Measurements from ENCODE around the gene SPDYE5.
"Not testable (repeated sequence)": the region's sequence is repeated elsewhere in the genome, so short reads cannot be mapped to it uniquely, and the experiment has no call there.

The SPDYE5 gene

GRCh38 chr7:75470166-75470565, 22.0 kb upstream of the SPDYE5 start:
- not testable (repeated sequence) for H3K27me3 ChIP-seq (replicated peaks; ENCODE audit: insufficient read depth, low read length); H3K9ac ChIP-seq (ENCODE audit: low read length); DNase-seq; H4K20me1 ChIP-seq (ENCODE audit: insufficient read depth, low read length); H3F3A ChIP-seq (ENCODE audit: insufficient read depth, low read length); H3K79me2 ChIP-seq (ENCODE audit: low read length); H3K4me3 ChIP-seq (ENCODE audit: low read length); H3K4me1 ChIP-seq (ENCODE audit: low read length); H3K4me2 ChIP-seq (ENCODE audit: low read depth, low read length); H3K36me3 ChIP-seq (replicated peaks; ENCODE audit: insufficient read depth, low read length); H2AFZ ChIP-seq (ENCODE audit: low read length); H3K27ac ChIP-seq (ENCODE audit: low read length); H3K9me2 ChIP-seq (replicated peaks; ENCODE audit: insufficient read depth, low read length); H3K9me3 ChIP-seq (replicated peaks; ENCODE audit: insufficient read depth, low read length)

GRCh38 chr7:75477457-75477856, 14.7 kb upstream of the SPDYE5 start:
- not testable (repeated sequence) for H3K4me2 ChIP-seq (ENCODE audit: low read depth, low read length); H3F3A ChIP-seq (ENCODE audit: insufficient read depth, low read length); H3K4me1 ChIP-seq (ENCODE audit: low read length); H3K9me3 ChIP-seq (replicated peaks; ENCODE audit: insufficient read depth, low read length); H3K9ac ChIP-seq (ENCODE audit: low read length); H3K4me3 ChIP-seq (ENCODE audit: low read length); H2AFZ ChIP-seq (ENCODE audit: low read length); H3K79me2 ChIP-seq (ENCODE audit: low read length); H4K20me1 ChIP-seq (ENCODE audit: insufficient read depth, low read length); H3K36me3 ChIP-seq (replicated peaks; ENCODE audit: insufficient read depth, low read length); H3K9me2 ChIP-seq (replicated peaks; ENCODE audit: insufficient read depth, low read length); DNase-seq; H3K27me3 ChIP-seq (replicated peaks; ENCODE audit: insufficient read depth, low read length); H3K27ac ChIP-seq (ENCODE audit: low read length)

DNA sequence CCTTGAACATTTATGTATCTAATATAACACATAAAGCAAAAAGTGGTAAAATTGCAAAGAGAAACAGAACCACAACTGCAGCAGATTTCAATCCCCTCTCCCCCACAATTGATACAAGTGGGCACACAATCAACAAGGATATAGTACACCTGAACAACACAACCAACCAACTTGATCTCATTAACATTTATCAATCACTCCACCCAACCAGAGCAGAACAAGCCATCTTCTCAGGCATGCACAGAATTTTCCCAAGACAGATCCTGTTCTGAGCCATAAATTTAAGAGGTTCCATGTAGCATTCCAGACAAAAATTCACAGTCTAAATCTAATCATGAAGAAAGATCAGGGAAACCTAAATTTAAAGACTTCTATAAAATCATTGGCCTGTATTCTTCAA, 11.8 kb upstream of the SPDYE5 start:
- not testable (repeated sequence) for H3K9me2 ChIP-seq (replicated peaks; ENCODE audit: insufficient read depth, low read length); H3K4me2 ChIP-seq (ENCODE audit: low read depth, low read length)
- peaks cover 12% of the 10 kb centered on the region for H3K79me2 ChIP-seq (ENCODE audit: low read length)

GRCh38 chr7:75485355-75485978, 6.7 kb upstream of the SPDYE5 start:
- H3K9me3 ChIP-seq (replicated peaks; ENCODE audit: insufficient read depth, low read length); H3K36me3 ChIP-seq (replicated peaks; ENCODE audit: insufficient read depth, low read length); H3K27ac ChIP-seq (ENCODE audit: low read length); H3F3A ChIP-seq (ENCODE audit: insufficient read depth, low read length); H3K27me3 ChIP-seq (replicated peaks; ENCODE audit: insufficient read depth, low read length); H3K9me2 ChIP-seq (replicated peaks; ENCODE audit: insufficient read depth, low read length); H2AFZ ChIP-seq (ENCODE audit: low read length); H3K4me1 ChIP-seq (ENCODE audit: low read length); H4K20me1 ChIP-seq (ENCODE audit: insufficient read depth, low read length): not testable (repeated sequence)
- Histone ChIP-seq H3K4me3 (ENCODE audit: low read length) (peak overlapping the region; percentile 91), H3K9ac (ENCODE audit: low read length) (peak overlapping the region; percentile 79; the same call in 1 of the 2 replicates), H3K79me2 (ENCODE audit: low read length) (peaks cover 12% of the 10 kb centered on the region; the same call in 1 of the 2 replicates), H3K4me2 (ENCODE audit: low read depth, low read length) (peak overlapping the region; percentile 52; the same call in 1 of the 2 replicates)
- peak; percentile 5 for DNase-seq

More for the DNA sequence above, 11.8 kb upstream of the SPDYE5 start:
- H3F3A ChIP-seq (ENCODE audit: insufficient read depth, low read length); H3K27me3 ChIP-seq (replicated peaks; ENCODE audit: insufficient read depth, low read length); DNase-seq; H3K4me1 ChIP-seq (ENCODE audit: low read length); H3K36me3 ChIP-seq (replicated peaks; ENCODE audit: insufficient read depth, low read length); H3K9ac ChIP-seq (ENCODE audit: low read length); H2AFZ ChIP-seq (ENCODE audit: low read length); H3K9me3 ChIP-seq (replicated peaks; ENCODE audit: insufficient read depth, low read length); H3K4me3 ChIP-seq (ENCODE audit: low read length); H3K27ac ChIP-seq (ENCODE audit: low read length); H4K20me1 ChIP-seq (ENCODE audit: insufficient read depth, low read length): not testable (repeated sequence)

- Histone ChIP-seq H3K9ac (ENCODE audit: low read length) (peak within 1 kb of the TSS; percentile 79; the same call in 1 of the 2 replicates), H3K4me2 (ENCODE audit: low read depth, low read length) (peak within 1 kb of the TSS; percentile 52; the same call in 1 of the 2 replicates), H3K79me2 (ENCODE audit: low read length) (peaks cover 12% of the 10 kb centered on the region; the same call in 1 of the 2 replicates), H3K4me3 (ENCODE audit: low read length) (peak within 1 kb of the TSS; percentile 91), H2AFZ (ENCODE audit: low read length) (peak within 1 kb of the TSS; percentile 70; the same call in 1 of the 2 replicates)
- not testable (repeated sequence) for H3K36me3 ChIP-seq (replicated peaks; ENCODE audit: insufficient read depth, low read length); H3K27me3 ChIP-seq (replicated peaks; ENCODE audit: insufficient read depth, low read length); H4K20me1 ChIP-seq (ENCODE audit: insufficient read depth, low read length); H3K27ac ChIP-seq (ENCODE audit: low read length); H3K9me3 ChIP-seq (replicated peaks; ENCODE audit: insufficient read depth, low read length); H3K9me2 ChIP-seq (replicated peaks; ENCODE audit: insufficient read depth, low read length); H3F3A ChIP-seq (ENCODE audit: insufficient read depth, low read length); H3K4me1 ChIP-seq (ENCODE audit: low read length)
- DNase-seq: peak; percentile 91
These were observed 6.0 kb upstream of the SPDYE5 start, which contains the start of gene POM121C for GRCh38 chr7:75485979-75486643. Gene POM121C, minus strand, starts transcription at chr7:75486299. Its CDS starts 44,803 bp downstream, at chr7:75441496.

DNA sequence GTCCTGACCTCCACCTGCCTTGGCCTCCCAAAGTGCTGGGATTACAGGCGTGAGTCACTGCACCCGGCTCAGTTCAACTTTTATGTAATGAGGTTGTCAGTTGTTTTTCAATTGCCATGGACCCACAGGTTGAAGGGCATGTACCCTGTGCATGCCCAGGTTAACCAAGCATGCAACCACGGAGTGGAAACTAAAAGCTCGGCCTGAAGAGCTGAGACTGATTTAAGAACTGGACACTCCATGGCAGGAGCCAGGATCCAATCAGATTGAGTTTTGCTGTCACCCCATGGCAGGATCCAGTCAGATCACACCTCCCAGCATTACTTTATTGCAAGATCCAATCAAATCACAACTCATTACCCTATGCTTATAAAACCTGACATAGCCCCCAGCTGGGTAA, 16.9 kb downstream of the SPDYE5 start:
- not testable (repeated sequence) for H3K79me2 ChIP-seq (ENCODE audit: low read length); H3K27me3 ChIP-seq (replicated peaks; ENCODE audit: insufficient read depth, low read length); H3K4me3 ChIP-seq (ENCODE audit: low read length); H2AFZ ChIP-seq (ENCODE audit: low read length); H3K4me2 ChIP-seq (ENCODE audit: low read depth, low read length); H3K9ac ChIP-seq (ENCODE audit: low read length); H3K9me2 ChIP-seq (replicated peaks; ENCODE audit: insufficient read depth, low read length); H3K4me1 ChIP-seq (ENCODE audit: low read length); DNase-seq; H3F3A ChIP-seq (ENCODE audit: insufficient read depth, low read length); H4K20me1 ChIP-seq (ENCODE audit: insufficient read depth, low read length); H3K9me3 ChIP-seq (replicated peaks; ENCODE audit: insufficient read depth, low read length); H3K27ac ChIP-seq (ENCODE audit: low read length); H3K36me3 ChIP-seq (replicated peaks; ENCODE audit: insufficient read depth, low read length)

GRCh38 chr7:75518842-75519241, 26.7 kb downstream of the SPDYE5 start:
- not testable (repeated sequence) for DNase-seq; H3K36me3 ChIP-seq (replicated peaks; ENCODE audit: insufficient read depth, low read length)

GRCh38 chr7:75521727-75522126, 29.6 kb downstream of the SPDYE5 start:
- not testable (repeated sequence) for H3K9ac ChIP-seq (ENCODE audit: low read length); H3K9me2 ChIP-seq (replicated peaks; ENCODE audit: insufficient read depth, low read length); H2AFZ ChIP-seq (ENCODE audit: low read length); H4K20me1 ChIP-seq (ENCODE audit: insufficient read depth, low read length); DNase-seq; H3K4me2 ChIP-seq (ENCODE audit: low read depth, low read length); H3K4me3 ChIP-seq (ENCODE audit: low read length); H3K27ac ChIP-seq (ENCODE audit: low read length); H3K27me3 ChIP-seq (replicated peaks; ENCODE audit: insufficient read depth, low read length); H3K4me1 ChIP-seq (ENCODE audit: low read length); H3K36me3 ChIP-seq (replicated peaks; ENCODE audit: insufficient read depth, low read length); H3K9me3 ChIP-seq (replicated peaks; ENCODE audit: insufficient read depth, low read length); H3F3A ChIP-seq (ENCODE audit: insufficient read depth, low read length)
- H3K79me2 ChIP-seq (ENCODE audit: low read length): peaks cover 38% of the 10 kb centered on the region

More at GRCh38 chr7:75518842-75519241, 26.7 kb downstream of the SPDYE5 start:
- not testable (repeated sequence) for H3K4me3 ChIP-seq (ENCODE audit: low read length); H3K4me1 ChIP-seq (ENCODE audit: low read length); H3F3A ChIP-seq (ENCODE audit: insufficient read depth, low read length); H3K9ac ChIP-seq (ENCODE audit: low read length); H2AFZ ChIP-seq (ENCODE audit: low read length); H3K27ac ChIP-seq (ENCODE audit: low read length); H3K9me3 ChIP-seq (replicated peaks; ENCODE audit: insufficient read depth, low read length); H3K9me2 ChIP-seq (replicated peaks; ENCODE audit: insufficient read depth, low read length); H4K20me1 ChIP-seq (ENCODE audit: insufficient read depth, low read length); H3K27me3 ChIP-seq (replicated peaks; ENCODE audit: insufficient read depth, low read length); H3K4me2 ChIP-seq (ENCODE audit: low read depth, low read length)
- H3K79me2 ChIP-seq (ENCODE audit: low read length): peaks cover 23% of the 10 kb centered on the region

Measured in MM.1S (cell line).